HEK293 (cell line): ENCODE results near the gene DES.

ENCODE experiments used
- ZFP69B ChIP-seq: fragments of 450-650 bp; formaldehyde crosslinking; IDR thresholded peaks from 2 replicates; pipeline ENCODE4 v1.5.1; 2016; ENCODE audit warnings: missing biosample characterization, missing genetic modification characterization
- ZNF202 ChIP-seq: fragments of 450-650 bp; formaldehyde crosslinking; IDR thresholded peaks from 2 replicates; pipeline ENCODE4 v1.5.1; 2016; ENCODE audit warnings: missing biosample characterization, missing genetic modification characterization, borderline replicate concordance
- ZNF621 ChIP-seq: fragments of 450-650 bp; formaldehyde crosslinking; IDR thresholded peaks from 2 replicates; pipeline ENCODE4 v1.5.1; 2017; ENCODE audit warnings: missing biosample characterization, missing genetic modification characterization
- ZNF701 ChIP-seq: fragments of 450-650 bp; formaldehyde crosslinking; IDR thresholded peaks from 2 replicates; pipeline ENCODE4 v1.5.1; 2016; ENCODE audit warnings: missing biosample characterization, missing genetic modification characterization
- TF ChIP-seq, protein P1 (sequence below): fragments of 450-650 bp; formaldehyde crosslinking; IDR thresholded peaks from 2 replicates; pipeline ENCODE4 v1.5.1; 2017; ENCODE audit warnings: missing biosample characterization, missing genetic modification characterization

DNA sequence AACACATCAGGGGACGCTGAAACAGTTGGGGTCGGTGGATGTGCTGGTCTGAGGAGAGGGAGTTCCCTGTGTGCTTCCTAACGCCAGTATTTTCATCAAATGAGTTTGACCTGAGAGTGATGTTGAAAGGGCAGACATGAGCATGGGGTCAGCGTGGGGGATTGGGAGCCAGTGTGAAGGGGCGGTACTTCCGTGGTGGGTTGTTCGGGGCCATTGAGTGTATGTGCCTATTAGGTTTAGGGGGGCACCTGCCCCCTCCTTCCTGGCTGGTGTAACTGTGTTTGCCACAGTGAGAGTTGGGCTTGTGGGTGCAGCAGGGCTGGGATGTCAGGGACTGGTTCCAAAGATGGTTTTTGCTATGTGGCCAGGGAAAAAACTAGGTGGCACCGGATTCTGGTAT is 40.8 kb downstream of the DES start:
- TF ChIP-seq ZNF202 (no peak), ZNF621 (tag by site-specific recombination) (no peak), ZFP69B (no peak), ZNF701 (tag by site-specific recombination) (no peak)
- TF ChIP-seq, protein P1, sequence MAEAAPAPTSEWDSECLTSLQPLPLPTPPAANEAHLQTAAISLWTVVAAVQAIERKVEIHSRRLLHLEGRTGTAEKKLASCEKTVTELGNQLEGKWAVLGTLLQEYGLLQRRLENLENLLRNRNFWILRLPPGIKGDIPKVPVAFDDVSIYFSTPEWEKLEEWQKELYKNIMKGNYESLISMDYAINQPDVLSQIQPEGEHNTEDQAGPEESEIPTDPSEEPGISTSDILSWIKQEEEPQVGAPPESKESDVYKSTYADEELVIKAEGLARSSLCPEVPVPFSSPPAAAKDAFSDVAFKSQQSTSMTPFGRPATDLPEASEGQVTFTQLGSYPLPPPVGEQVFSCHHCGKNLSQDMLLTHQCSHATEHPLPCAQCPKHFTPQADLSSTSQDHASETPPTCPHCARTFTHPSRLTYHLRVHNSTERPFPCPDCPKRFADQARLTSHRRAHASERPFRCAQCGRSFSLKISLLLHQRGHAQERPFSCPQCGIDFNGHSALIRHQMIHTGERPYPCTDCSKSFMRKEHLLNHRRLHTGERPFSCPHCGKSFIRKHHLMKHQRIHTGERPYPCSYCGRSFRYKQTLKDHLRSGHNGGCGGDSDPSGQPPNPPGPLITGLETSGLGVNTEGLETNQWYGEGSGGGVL (tag by site-specific recombination) = no peak
